GM19351 (cell line): Measurements from ENCODE around the gene GBP3.
"Not testable (repeated sequence)": the region's sequence is repeated elsewhere in the genome, so short reads cannot be mapped to it uniquely, and the experiment has no call there.

Experiments
- ATAC-seq: cut with Tn5 transposase; IDR thresholded peaks from one replicate; pipeline ENCODE4 v1.9.1; 2021; ENCODE audit warnings: mild to moderate bottlenecking, moderate library complexity; ENCODE audit not compliant: unreplicated experiment

GBP3 gene

GRCh38 chr1:89041119-89041641 lies 18.5 kb upstream of the GBP3 start:
- peak; percentile 97 for ATAC-seq

GRCh38 chr1:89040315-89040626 lies 17.6 kb upstream of the GBP3 start:
- ATAC-seq, result no peak

- ATAC-seq, result no peak
These were observed 14.5 kb upstream of the GBP3 start for GRCh38 chr1:89037186-89037585.

GRCh38 chr1:89035080-89035479 lies 12.4 kb upstream of the GBP3 start:
- no peak for ATAC-seq

GRCh38 chr1:89034004-89034403 lies 11.3 kb upstream of the GBP3 start:
- not testable (repeated sequence) for ATAC-seq

GRCh38 chr1:89029051-89029450 lies 6.4 kb upstream of the GBP3 start:
- ATAC-seq, result not testable (repeated sequence)

GRCh38 chr1:89025928-89026327 lies 3.3 kb upstream of the GBP3 start:
- ATAC-seq, result no peak

- no peak for ATAC-seq
These were observed 360 bp upstream of the GBP3 start for GRCh38 chr1:89023026-89023425.

- not testable (repeated sequence) for ATAC-seq
These were observed 4.3 kb downstream of the GBP3 start for GRCh38 chr1:89018318-89018717.

- no peak for ATAC-seq
These were observed 14.2 kb downstream of the GBP3 start for GRCh38 chr1:89008511-89008910.

- no peak for ATAC-seq
These were observed 17.1 kb downstream of the GBP3 start for GRCh38 chr1:89005286-89006151.

- not testable (repeated sequence) for ATAC-seq
These were observed 20.5 kb downstream of the GBP3 start for GRCh38 chr1:89002176-89002575.

GRCh38 chr1:89001510-89001909 lies 21.2 kb downstream of the GBP3 start:
- no peak for ATAC-seq

- ATAC-seq, result peak; percentile 85
These were observed 23.9 kb downstream of the GBP3 start for GRCh38 chr1:88998716-88999115.

GRCh38 chr1:88990426-88990825 lies 32.2 kb downstream of the GBP3 start:
- no peak for ATAC-seq

- no peak for ATAC-seq
These were observed 37.0 kb downstream of the GBP3 start for GRCh38 chr1:88985692-88986091.

GRCh38 chr1:88985032-88985431 lies 37.6 kb downstream of the GBP3 start:
- ATAC-seq, result no peak

GRCh38 chr1:88984569-88984968 lies 38.1 kb downstream of the GBP3 start:
- no peak for ATAC-seq

GRCh38 chr1:88983791-88984559 lies 38.7 kb downstream of the GBP3 start:
- no peak for ATAC-seq

- no peak for ATAC-seq
These were observed 40.6 kb downstream of the GBP3 start for GRCh38 chr1:88982055-88982454.

GRCh38 chr1:88981506-88981905 lies 41.2 kb downstream of the GBP3 start:
- ATAC-seq, result not testable (repeated sequence)

GRCh38 chr1:88980870-88981269 lies 41.8 kb downstream of the GBP3 start:
- no peak for ATAC-seq
